Measurements from ENCODE around the gene BCAS1.

BCAS1 gene

DNA sequence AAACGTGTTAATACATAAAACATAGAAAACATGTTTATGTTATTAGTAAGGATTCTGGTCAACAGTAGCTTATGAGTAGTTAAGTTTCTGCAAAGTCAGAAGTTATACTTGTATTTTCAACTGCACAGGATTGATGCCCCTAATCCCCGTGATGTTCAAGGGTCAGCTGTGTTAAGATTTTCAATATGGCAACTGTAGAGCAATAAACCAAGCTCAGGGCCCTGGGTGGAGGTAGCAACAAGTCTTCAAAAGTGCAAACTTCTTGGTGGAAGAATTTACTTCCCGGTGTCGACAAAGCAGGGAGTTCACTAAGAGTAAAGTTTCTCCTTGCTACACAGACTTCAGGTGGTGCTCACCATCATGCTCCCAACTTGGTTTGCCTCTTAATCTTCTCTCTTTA, 4.1 kb upstream of the BCAS1 start:
- DNase-seq, result no peak

DNA sequence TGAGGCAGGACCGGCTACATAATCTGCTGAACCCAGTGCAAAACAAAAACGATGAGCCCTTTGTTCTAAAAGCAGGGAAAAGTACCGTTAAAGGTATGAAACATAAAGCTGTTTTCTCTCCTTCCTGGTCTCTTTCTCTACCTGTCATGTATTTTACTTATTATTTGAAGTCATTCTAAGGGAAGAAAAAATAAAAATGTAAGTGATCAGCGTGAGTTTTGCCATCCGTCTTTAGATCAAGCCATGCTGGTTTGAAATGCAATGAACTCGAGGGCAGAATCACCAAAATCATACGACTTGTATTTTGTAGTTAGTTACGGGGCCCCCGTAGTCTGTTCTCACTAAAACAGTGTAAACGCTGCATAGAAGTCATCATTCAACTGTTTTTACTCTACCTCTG, 2.9 kb upstream of the BCAS1 start:
- no peak for DNase-seq

GRCh38 chr20:54069501-54069971, 858 bp downstream of the BCAS1 start:
- no peak for DNase-seq

GRCh38 chr20:54068966-54069365, 1.4 kb downstream of the BCAS1 start:
- no peak for DNase-seq

- DNase-seq, result no peak
These were observed 1.9 kb downstream of the BCAS1 start for GRCh38 chr20:54068495-54068894.

- DNase-seq, result no peak
These were observed 2.7 kb downstream of the BCAS1 start for GRCh38 chr20:54067606-54068174.

DNA sequence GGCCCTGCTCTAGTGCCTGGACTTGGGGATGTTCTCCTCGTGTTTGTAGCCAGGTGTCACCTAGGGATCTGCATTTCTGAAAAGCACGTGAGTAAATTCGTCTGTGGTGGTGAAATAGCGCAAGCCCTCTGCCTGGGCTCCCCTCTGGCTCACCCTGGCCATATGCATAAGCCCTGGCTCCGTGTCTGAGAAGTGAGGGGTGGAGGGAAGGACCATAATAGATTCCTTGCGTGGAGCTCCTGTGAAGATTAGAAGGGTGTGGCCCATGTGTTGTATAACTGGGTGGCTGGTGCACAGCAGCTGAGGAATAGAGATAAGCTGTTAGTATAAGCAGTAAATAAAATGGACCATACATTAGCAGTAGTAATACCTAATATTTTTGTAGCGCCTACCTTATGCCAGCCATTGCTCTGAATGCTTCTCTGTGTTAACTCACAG, 4.8 kb downstream of the BCAS1 start:
- DNase-seq, result no peak

GRCh38 chr20:54064939-54065338, 5.5 kb downstream of the BCAS1 start:
- DNase-seq, result no peak

DNA sequence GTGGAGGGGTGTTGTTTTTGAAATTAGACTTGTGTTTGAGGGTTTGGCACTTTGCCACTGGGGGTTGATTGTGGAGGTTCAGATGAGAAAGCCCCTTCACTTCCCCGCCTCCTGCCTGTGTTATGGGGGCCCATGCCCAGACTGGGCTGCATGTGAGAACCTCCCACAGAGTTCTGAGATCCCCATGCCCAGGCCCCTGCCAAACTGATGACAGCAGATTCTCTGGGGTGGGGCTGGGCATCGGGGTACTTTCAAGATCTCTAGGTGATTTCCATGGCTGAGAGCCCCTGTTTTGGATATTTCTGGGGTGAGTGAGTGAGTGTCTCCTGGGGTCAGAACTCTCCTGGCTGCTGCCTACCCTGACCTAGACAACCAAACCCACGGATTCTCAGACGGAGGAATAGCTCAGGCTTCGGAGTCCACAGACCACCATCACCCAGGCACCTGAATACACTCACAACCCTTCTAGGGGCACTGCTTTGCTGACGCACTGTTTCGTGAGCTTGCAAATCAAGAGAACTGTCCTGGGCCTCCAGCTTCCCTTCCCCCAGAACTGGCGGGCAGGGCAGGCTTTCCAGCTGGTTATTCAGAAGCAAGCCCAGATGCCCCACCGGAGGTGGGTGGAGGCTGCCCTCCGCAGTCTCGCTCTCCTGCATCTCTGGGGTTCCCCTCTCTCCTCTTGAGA, 6.3 kb downstream of the BCAS1 start:
- no peak for DNase-seq

GRCh38 chr20:54063580-54063979, 6.8 kb downstream of the BCAS1 start:
- DNase-seq, result no peak

DNA sequence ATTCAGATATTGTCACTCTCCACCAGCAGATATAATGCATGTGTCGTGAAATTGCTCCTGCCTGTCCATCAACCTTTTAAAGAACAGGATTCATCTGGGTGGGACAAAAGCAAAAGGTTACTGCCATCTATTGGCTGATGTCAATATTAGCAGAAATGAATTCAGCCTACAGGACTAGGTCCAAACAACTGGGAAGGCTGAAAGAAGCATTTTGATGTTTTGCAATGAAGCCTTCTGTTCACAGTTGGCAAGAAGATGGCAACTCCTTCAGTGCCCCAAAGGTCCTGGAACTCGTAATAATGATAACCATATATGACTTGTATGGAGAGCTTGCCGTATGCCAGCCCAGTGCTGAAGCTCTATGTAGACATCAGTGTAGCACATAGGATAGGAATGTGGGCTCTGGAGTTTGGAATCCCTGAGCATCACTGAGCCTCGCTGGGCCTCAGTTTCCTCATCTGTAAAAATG, 7.5 kb downstream of the BCAS1 start:
- peak; percentile 3 for DNase-seq

DNA sequence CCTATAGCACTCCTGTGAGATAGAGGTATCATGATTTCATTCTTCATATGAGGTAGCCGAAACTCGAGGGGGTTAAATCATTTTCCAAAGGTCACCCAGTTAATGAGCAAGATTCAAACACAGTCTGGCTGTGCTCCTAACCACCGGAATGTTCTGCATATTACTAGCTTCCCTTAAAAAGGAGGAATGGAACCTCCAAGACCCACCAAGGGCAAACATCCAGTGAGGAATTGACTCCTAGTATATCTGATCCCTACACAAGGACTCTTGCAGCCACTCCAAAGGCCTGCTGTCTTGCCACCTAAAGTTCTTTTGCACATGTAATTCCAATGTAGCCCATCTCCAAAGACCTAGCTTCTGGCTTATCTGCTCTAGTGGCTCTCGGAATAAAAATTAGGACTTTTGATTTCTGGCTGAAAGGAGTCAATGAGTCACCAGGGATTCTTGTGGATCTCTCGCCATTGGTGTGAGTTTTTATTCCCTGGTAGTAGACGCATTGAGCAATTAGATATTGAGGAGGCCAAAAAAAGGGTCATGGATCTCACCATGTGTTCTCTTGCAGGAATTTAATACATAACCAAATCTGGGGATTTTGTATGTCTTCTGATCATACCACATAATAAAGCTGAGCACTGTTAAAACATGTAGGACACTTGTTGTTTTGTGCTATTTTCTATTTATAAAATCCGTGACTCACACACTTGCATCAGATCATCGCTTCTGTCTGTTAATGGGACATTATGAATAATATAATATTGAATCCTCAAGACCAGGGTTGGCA, 9.1 kb downstream of the BCAS1 start:
- no peak for DNase-seq

DNA sequence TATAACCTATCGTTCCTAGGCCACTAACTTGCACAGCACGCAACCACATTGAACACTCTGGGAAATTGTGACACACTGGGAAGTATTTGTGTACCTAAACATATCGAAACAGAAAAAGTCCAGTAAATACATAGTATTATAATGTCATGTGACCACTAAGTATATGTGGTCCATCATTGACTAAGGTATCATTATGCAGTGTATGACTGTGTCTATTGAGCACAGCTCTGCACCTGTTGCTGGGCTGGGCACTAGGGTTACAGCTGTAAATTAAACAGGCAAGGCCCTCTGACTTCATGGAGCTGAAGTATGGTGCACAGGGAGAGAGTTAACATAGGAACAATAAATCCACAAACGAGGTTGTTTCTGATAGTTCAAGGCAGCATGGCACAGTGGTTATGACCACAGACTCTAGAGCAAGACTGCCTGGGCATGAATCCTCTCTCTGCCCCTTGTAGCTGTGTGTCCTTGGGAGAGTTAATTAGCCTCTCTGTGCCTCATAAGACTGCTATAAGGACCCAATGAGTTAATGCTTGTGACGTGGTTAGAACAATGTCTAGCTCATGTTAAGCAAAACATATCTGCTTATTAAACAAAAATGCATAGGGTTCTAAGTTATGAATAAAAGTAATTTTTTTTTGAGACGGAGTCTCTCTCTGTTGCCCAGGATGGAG, 10.6 kb downstream of the BCAS1 start:
- DNase-seq, result no peak

GRCh38 chr20:54058420-54059139, 11.8 kb downstream of the BCAS1 start:
- no peak for DNase-seq

DNA sequence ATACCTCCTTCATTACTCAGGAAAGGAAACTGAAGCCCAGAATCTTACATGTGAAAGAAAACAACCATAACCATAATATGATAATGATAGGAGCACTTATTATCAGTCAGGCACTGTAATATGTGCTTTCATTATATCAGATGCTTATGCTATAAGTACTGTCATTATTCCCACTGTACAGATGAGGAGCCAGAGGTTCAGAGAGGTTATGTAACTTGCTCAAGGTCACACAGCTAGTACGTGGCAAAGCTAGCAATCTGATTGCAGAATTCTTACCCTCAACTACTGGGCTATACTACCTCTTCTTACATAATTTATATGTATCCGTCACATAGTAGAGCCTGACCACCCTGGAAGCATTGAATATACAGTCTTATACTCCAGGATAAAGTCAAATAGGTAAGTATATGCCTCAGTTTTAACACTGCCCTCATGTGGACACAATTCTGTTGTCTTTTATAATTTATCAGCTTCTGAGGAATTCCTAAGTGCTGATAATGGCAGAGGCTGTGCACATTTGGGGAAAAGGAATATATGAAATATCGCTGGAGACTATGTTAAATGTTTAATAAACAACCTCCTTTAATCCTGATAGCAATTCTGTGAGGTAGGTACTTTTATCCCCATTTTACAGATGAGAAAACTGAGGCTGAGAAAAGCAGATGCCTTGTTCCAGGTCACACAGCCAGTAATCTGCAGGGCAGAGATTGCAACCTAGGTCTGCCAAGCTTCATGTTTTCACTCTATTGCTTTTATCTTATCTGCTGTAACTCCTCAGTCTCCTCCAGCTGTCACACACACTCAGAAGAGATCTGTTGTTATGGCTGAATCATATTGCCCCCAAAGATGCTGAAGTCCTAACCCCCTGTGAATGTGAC, 13.4 kb downstream of the BCAS1 start:
- no peak for DNase-seq

GRCh38 chr20:54054516-54054915, 15.9 kb downstream of the BCAS1 start:
- no peak for DNase-seq

DNA sequence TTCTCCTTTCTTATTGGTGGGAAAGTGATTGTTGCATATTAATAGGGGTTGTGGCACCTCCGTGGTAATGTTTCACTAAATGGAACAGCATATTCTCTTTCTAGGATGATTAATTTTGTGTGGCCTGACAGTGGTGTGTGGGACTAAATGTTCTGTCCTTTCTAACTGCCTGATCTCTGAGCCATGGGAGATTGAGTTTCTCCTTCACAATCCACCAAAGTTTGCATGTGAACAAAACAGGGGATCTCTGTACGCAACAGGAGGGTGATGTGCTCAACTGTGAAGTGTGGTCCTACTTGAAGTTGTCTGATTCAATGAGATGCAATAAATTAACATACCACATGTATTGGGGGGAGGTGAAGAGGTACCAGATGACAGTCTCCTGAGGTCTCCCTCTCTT, 19.3 kb downstream of the BCAS1 start:
- DNase-seq, result no peak

GRCh38 chr20:54048891-54049545, 21.4 kb downstream of the BCAS1 start:
- no peak for DNase-seq

DNA sequence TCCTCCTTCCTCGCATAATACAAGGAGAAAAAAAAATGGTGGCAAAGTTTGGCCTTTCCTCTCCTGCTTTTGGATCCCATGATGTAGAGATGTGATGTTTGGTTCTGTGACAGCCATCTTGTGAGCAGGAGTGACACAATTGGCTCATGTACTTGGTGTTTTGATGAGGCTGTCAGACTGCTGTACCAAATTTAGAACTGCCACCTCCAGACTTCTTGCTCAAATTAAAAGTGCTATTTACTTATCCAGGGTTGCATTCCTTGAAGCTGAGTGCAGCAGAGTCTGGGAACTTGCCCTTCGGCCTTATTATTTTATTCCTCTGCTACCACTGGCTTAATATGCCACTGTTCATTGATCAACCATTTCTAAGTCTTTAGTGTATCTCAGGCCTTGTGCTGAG, 21.9 kb downstream of the BCAS1 start:
- DNase-seq, result no peak

- no peak for DNase-seq
These were observed 22.7 kb downstream of the BCAS1 start for GRCh38 chr20:54047720-54048119.

DNA sequence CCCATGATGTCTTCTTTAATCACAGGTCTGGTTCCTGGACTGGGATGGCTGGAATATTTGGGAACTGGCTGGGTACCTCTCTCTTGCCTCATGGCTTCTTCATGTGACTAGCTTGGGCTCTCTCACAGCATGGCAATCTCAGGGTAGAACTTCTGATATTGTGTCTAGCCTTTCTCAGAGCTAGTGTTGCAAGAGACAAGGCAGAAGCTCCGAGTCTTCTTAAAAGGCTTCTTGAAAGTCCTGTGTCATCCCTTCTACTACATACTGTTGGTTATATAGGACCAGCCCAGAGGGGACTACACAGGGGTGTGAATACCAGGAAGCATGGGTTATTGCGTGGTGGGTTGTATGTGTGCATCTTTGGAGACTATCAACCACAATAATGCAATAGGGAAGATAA, 23.3 kb downstream of the BCAS1 start:
- no peak for DNase-seq
